ENCODE data around the gene YWHAH.
A peak's percentile ranks its signal among the peaks of the same experiment; 100 is the strongest.

Gene YWHAH

GRCh38 chr22:31943978-31944699 is at the start of gene YWHAH:
TSS of gene YWHAH (plus strand) at chr22:31944535. CDS start at chr22:31944734, 199 bp downstream.
- DNase-seq, result peak; percentile 91

- DNase-seq, result no peak
Observed at GRCh38 chr22:31895411-31896123, 48.8 kb upstream of the YWHAH start.

DNA sequence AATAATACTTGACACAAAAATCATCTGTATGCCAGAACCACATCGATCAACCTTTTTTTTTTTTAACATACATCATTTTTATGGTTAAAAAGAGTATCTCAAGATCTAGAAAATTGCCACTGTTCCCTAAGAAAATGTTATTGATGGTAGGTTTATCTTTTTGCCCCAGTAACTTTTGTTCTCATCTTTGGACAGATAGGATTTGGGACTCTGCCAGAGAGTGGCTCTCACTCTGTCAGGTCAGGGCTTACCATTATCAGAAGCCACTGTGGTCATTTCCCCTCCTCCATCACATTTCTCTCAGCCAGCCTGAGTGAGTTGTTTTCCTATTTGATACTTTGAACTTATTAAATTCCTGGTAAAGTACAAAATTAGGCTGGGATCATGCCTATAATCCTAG is 47.9 kb upstream of the YWHAH start:
- no peak for DNase-seq

DNA sequence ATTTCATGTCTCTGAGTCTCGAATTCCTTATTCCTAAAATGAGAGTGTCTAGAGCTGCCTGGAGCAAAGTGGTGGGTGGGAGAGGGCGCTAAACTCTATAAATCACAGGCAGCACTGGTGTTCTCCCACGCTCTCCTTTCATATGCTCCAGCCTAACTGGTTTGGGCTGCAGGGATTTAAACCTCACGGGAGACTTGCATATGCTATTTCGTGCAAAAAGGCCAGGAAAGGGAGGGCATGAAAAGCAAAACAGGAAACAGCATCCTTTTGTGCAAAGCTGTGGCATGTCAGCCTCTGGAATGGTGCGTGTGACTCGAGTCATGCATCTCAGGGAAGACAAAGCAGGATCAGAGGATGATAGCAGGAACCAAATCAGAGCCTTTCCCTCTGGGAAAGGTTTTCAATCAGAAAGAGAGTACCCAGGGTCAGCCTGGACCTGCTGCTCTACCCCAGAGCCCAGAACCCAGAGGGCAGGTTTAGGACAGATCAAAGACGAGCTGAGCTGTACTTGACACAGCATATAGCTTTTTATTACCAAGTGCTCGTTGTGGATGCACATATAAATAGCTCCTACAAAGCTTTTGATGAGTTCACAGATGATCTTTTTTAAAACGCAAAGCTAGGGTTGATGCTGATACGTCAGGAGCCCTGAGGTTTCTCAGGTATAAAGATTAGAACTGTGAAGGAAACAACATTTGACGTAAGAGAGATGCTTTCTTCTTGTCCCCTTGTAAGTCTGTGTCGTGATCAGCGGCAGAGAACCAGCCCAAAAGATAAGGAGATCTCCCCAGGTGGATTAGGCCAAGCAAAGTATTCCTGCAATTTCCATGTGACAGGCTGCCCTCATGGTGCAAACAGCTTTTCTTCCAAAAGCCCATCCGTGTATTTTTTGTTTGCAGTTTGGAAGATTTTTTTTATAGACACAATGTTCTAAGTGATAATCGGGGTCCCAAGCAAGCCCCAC is 46.2 kb upstream of the YWHAH start:
- no peak for DNase-seq

DNA sequence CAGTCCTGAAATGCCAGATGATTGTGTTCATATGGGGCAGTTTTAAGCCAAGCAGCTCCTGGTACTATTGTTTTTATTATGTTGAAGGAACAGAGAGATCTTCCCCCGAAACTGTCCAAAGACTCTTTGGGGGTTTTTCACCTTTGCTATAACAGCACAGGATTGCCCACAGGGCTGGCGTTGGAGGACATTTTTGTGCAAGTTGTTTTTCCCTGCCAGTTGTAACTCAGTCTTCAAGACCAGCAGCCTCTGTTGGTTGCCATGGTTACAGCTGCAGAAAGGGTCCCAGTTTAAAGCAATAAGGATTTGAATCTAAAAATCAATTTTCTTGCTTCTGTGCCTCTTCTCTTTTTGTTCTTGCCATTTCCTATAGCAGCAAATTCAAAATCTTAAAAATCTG is 45.4 kb upstream of the YWHAH start:
- no peak for DNase-seq

DNA sequence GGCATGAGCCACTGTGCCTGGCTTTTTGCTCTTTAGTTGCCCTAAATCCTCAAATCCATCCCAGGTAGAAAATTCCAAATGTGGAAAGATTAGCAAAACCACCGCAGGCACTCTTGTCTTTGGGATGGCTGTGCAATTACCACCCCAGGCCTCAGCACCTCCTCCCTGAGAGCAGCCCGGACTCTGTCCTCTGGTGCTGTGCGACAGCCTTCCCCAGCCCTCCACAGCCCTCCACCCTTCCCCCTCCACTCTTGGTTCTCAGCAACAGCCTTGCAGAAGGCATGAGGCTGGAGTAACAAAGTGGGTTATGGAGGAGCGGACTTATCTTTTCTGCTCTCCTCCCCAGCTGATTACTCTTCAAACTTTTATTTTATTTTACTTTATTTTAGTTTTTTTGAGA is 44.7 kb upstream of the YWHAH start:
- no peak for DNase-seq

DNA sequence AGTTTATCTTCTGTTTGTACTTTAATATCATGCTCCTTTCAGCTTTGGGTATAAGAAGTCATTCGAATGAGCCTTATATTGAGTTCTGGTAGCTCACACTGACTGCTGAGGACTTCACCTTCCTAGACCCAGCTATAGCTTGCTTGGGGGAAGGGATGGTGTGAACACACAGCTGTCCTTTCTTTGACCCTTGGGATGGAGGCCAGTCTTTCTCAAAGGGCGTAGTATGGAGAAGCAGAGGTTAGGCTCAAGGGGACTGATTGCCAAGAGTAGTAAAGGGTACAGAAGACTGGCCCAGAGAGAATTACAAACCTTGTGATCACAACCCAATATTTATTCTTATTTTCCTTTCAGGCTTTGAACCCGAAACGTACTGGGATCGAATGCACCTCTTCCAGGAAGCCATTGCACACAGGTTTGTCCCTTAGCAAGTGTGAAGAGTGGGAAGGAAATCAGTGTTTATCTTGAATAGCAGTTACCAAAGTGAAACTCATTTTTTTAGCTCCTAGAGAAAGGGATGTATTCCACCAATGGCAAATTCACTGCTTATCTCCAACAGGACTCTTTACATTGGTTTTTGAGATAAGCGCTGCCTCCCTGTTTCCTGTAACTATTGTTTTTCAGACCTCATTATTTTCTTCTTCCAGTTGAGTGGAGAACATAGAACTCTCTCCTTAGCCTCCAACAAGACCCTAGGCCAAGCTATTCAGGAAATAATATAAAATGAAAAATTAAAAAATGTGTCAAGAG is 42.8 kb upstream of the YWHAH start:
- DNase-seq, result no peak

GRCh38 chr22:31904651-31905050 is 39.7 kb upstream of the YWHAH start:
- no peak for DNase-seq

- no peak for DNase-seq
Observed at GRCh38 chr22:31905356-31905755, 39.0 kb upstream of the YWHAH start.

DNA sequence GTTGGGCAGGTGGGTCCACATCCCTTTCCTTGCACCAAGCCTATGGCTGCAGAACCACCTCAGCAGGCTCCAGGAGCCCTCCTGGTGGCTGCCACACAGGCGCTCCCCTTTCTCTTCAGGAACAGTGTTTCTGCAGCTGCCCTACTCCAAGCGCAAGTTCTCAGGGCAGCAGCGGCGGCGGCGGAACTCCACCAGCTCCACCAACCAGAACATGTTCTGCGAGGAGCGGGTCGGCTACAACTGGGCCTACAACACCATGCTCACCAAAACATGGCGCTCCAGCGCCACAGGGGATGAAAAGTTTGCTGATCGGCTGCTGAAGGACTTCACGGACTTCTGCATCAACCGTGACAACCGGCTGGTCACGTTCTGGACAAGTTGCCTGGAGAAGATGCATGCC is 38.2 kb upstream of the YWHAH start:
- DNase-seq, result no peak

DNA sequence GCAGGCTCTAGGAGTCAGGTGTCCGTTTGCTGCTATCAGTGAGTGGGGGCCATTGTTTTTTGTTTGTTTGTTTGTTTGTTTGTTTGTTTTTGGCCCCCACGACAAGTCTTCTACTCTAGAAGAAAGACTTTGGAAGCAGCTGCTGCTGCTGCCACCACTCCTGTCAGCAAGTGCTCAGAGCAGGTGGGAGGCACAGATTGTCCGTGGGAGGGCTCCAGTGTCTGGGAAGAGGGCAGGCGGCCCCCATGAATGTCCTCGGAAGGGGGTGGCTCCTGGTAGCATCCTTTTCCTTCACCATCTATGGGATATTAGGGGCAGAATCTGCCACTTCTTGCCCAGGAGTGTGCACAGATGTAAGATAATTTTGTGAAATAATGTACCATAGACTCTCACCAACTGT is 37.8 kb upstream of the YWHAH start:
- no peak for DNase-seq

- DNase-seq, result no peak
Observed at GRCh38 chr22:31909977-31910376, 34.4 kb upstream of the YWHAH start.

DNA sequence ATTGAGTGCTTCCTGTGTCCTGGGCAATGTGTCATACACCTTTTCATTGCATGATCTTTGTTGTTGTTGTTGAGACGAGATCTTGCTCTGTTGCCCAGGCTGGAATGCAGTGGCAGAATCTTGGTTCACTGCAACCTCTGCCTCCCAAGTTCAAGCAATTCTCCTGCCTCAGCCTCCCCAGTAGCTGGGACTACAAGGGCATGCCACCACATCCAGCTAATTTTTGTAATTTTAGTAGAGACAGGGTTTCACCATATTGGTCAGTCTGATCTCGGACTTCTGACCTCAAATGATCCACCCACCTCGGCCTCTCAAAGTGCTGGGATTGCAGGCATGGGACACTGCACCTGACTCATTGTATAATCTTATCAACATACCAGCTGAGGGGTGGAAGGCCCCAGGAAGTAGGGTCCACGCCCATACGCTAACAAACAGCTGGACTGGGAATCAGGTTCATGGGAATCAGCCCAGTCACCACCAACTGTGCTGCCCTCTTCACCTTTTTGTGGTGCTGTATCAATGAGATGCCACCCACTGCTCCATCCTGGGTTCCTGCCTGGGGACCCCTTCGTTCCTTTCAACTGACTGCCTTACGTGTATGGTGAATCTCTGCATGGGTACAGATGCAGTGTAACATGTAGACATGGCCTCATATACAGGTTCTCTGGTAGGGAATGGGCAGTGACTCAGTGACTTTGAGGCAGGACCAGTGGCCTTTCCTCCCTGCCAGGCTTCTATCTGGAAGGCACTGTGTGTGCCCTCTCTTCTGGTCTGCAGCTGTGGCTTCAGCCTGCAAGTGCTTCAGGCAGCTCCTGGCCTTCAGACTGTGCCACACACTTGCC is 32.5 kb upstream of the YWHAH start:
- DNase-seq, result no peak

DNA sequence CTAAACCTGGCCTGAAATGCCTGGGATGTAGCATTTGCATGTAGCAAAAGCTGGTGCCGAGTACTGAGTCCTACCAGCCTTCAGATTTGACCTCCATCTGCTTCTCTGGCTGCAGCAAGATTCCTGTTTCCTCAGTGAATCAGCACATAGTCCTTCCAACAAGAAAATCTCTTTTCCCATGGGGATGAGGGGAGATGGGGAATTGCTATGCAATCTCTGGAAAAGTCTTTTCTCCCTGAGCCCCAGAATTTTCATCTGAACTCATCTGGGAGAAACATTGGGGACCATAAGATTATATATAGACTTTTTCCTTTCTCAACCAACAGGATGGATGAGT is 32.0 kb upstream of the YWHAH start:
- DNase-seq, result no peak

- no peak for DNase-seq
Observed at GRCh38 chr22:31915586-31915985, 28.7 kb upstream of the YWHAH start.

DNA sequence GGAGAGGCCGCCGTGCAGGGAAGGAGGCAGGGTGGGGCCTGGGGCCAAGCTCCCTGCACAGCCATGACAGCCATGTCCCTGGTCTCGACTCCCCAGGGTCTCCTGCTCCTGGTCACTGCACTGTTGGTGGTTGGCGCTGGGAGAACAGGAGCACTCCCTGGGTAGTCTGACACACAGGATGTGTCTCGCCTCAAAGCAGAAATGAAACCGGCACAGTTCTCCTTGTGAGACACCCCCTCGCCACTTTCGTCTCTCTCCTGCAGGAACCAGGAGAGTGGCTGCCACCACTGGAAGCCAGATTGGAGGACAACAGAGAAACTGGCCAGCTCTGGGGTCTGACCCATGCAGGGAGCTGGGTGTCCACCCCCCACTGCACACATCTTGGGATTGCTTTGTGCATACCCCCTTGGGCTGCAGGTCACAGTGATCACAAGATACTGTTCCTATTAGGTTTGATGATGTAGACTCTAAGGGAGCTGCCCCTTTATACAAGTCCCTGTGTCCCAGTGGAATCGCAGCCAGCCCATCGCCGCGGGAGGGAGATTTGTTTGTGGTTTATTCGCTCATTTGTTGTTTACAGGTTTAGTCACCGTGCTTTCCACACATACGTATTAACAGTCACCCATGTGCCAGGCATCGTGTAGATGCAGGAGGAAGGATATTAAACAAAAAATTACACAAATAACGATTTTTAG is 27.0 kb upstream of the YWHAH start:
- no peak for DNase-seq

- DNase-seq, result no peak
Observed at GRCh38 chr22:31919730-31920129, 24.6 kb upstream of the YWHAH start.

GRCh38 chr22:31920306-31920705 is 24.0 kb upstream of the YWHAH start:
- DNase-seq, result no peak

- DNase-seq, result no peak
Observed at GRCh38 chr22:31921106-31921505, 23.2 kb upstream of the YWHAH start.

DNA sequence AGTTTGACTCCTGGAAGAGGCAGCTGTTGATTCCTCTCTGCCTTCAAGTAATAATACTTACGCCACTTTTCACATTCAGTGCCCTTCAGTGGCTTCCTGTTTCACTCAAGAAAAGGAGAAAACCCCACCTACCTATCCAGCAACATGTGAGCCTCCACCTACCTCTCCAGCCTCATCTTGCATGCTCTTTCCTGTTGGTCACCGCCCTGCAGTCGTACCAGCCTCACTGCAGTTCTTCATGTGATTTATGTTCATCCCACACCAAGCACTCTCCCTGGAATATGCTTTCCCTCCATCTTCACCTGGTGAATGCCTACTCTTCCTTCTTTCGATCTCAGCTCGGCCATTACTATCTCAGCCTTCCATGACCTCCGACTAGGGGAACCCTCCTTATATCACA is 21.8 kb upstream of the YWHAH start:
- no peak for DNase-seq

- no peak for DNase-seq
Observed at GRCh38 chr22:31923136-31923535, 21.2 kb upstream of the YWHAH start.
